ENCODE results near the gene SYNJ2. TPM values are rescaled to one million over a fixed set of nuclear protein-coding genes. Genes with fewer than 3 reads are reported as not detected.
"Not testable (repeated sequence)": the region's sequence is repeated elsewhere in the genome, so short reads cannot be mapped to it uniquely, and the experiment has no call there.

Gene SYNJ2
- total RNA-seq, 1 experiment from 2014 or later = 10.3 TPM

GRCh38 chr6:157937916-157938315, 43.7 kb upstream of the SYNJ2 start:
- CTCF ChIA-PET = no interaction called here

GRCh38 chr6:157940375-157941036, 41.2 kb upstream of the SYNJ2 start:
- H3K27me3 Mint-ChIP-seq (ENCODE audit: insufficient read depth, unreplicated experiment); H3K27ac Mint-ChIP-seq (ENCODE audit: low read depth, unreplicated experiment); CTCF ChIA-PET; H3K9me3 Mint-ChIP-seq (ENCODE audit: unreplicated experiment); POLR2A ChIA-PET; intact Hi-C loops (cut with micrococcal nuclease); H3K4me1 Mint-ChIP-seq (ENCODE audit: insufficient read depth, unreplicated experiment); BruUV-seq (replicated peaks); H3K4me3 Mint-ChIP-seq (ENCODE audit: unreplicated experiment): not testable (repeated sequence)
- H3K36me3 Mint-ChIP-seq (ENCODE audit: insufficient read depth, unreplicated experiment) = peaks cover 84% of the 10 kb centered on the region
- DNase-seq (ENCODE audit: unreplicated experiment) = peak; percentile 52

More at GRCh38 chr6:157937916-157938315, 43.7 kb upstream of the SYNJ2 start:
- no peak for DNase-seq (ENCODE audit: unreplicated experiment)
- H3K4me1 Mint-ChIP-seq (ENCODE audit: insufficient read depth, unreplicated experiment) = no peaks in the 10 kb centered on the region
- TF ChIP-seq CTCF (IDR thresholded peaks at IDR 0.05; ENCODE audit: unreplicated experiment) = no peak
- H3K27me3 Mint-ChIP-seq (ENCODE audit: insufficient read depth, unreplicated experiment) = no peaks in the 10 kb centered on the region
- no peaks in the 10 kb centered on the region for H3K9me3 Mint-ChIP-seq (ENCODE audit: unreplicated experiment)
- no peak overlapping the region for H3K4me3 Mint-ChIP-seq (ENCODE audit: unreplicated experiment)
- intact Hi-C loops (cut with micrococcal nuclease) = no loop called here
- H3K36me3 Mint-ChIP-seq (ENCODE audit: insufficient read depth, unreplicated experiment) = peaks cover 76% of the 10 kb centered on the region
- POLR2A ChIA-PET = interaction anchor here (0.7 kb wide), 1 partner anchor 14 kb away, joined by 3 read pairs; no protein-coding TSS in a partner anchor
- no TSS peak for BruUV-seq (replicated peaks)
- no peak overlapping the region for H3K27ac Mint-ChIP-seq (ENCODE audit: low read depth, unreplicated experiment)

GRCh38 chr6:157941101-157941863, 40.4 kb upstream of the SYNJ2 start:
- no peak overlapping the region for H3K27ac Mint-ChIP-seq (ENCODE audit: low read depth, unreplicated experiment)
- no TSS peak for BruUV-seq (replicated peaks)
- ChIA-PET CTCF (no interaction called here), POLR2A (no interaction called here)
- H3K36me3 Mint-ChIP-seq (ENCODE audit: insufficient read depth, unreplicated experiment) = peaks cover 84% of the 10 kb centered on the region
- H3K9me3 Mint-ChIP-seq (ENCODE audit: unreplicated experiment) = peaks cover 7% of the 10 kb centered on the region
- intact Hi-C loops (cut with micrococcal nuclease) = no loop called here
- no peak overlapping the region for H3K4me3 Mint-ChIP-seq (ENCODE audit: unreplicated experiment)
- no peaks in the 10 kb centered on the region for H3K4me1 Mint-ChIP-seq (ENCODE audit: insufficient read depth, unreplicated experiment)
- TF ChIP-seq CTCF (IDR thresholded peaks at IDR 0.05; ENCODE audit: unreplicated experiment) = no peak
- no peaks in the 10 kb centered on the region for H3K27me3 Mint-ChIP-seq (ENCODE audit: insufficient read depth, unreplicated experiment)
- DNase-seq (ENCODE audit: unreplicated experiment) = no peak

GRCh38 chr6:157942351-157942750, 39.3 kb upstream of the SYNJ2 start:
- H3K27me3 Mint-ChIP-seq (ENCODE audit: insufficient read depth, unreplicated experiment) = no peaks in the 10 kb centered on the region
- intact Hi-C loops (cut with micrococcal nuclease) = no loop called here
- POLR2A ChIA-PET = no interaction called here
- no peak for DNase-seq (ENCODE audit: unreplicated experiment)
- H3K9me3 Mint-ChIP-seq (ENCODE audit: unreplicated experiment) = peaks cover 7% of the 10 kb centered on the region
- CTCF ChIA-PET = interaction anchor here (0.6 kb wide), 1 partner anchor 40 kb away, joined by 5 read pairs; no protein-coding TSS in a partner anchor
- H3K4me3 Mint-ChIP-seq (ENCODE audit: unreplicated experiment) = no peak overlapping the region
- BruUV-seq (replicated peaks) = no TSS peak
- no peaks in the 10 kb centered on the region for H3K4me1 Mint-ChIP-seq (ENCODE audit: insufficient read depth, unreplicated experiment)
- H3K36me3 Mint-ChIP-seq (ENCODE audit: insufficient read depth, unreplicated experiment) = peaks cover 87% of the 10 kb centered on the region
- no peak overlapping the region for H3K27ac Mint-ChIP-seq (ENCODE audit: low read depth, unreplicated experiment)
- no peak for TF ChIP-seq CTCF (IDR thresholded peaks at IDR 0.05; ENCODE audit: unreplicated experiment)

Measured in MCF 10A (cell line).